ENCODE measurements around the gene SPOUT1.

Gene SPOUT1

GRCh38 chr9:128835246-128836210 lies 5.9 kb upstream of the SPOUT1 start:
- Histone ChIP-seq H3K27me3 (ENCODE audit: insufficient read depth, low read length) (no peaks in the 10 kb centered on the region), H3K36me3 (ENCODE audit: insufficient read depth, low read length) (peaks cover 45% of the 10 kb centered on the region), H3K9ac (ENCODE audit: low read depth, low read length) (no peak overlapping the region), H3K4me1 (ENCODE audit: insufficient read depth, low read length) (no peaks in the 10 kb centered on the region), H3K4me3 (ENCODE audit: low read length) (no peak overlapping the region), H3K9me3 (ENCODE audit: insufficient read depth, low read depth, low read length) (no peaks in the 10 kb centered on the region), H3K27ac (ENCODE audit: low read depth, low read length) (no peak overlapping the region)
- 96% methylated on average over 28 of the region's 28 CpGs for WGBS

- Histone ChIP-seq H3K4me3 (ENCODE audit: low read length) (no peak overlapping the region), H3K9me3 (ENCODE audit: insufficient read depth, low read depth, low read length) (no peaks in the 10 kb centered on the region), H3K36me3 (ENCODE audit: insufficient read depth, low read length) (peaks cover 42% of the 10 kb centered on the region), H3K4me1 (ENCODE audit: insufficient read depth, low read length) (no peaks in the 10 kb centered on the region), H3K27me3 (ENCODE audit: insufficient read depth, low read length) (no peaks in the 10 kb centered on the region), H3K27ac (ENCODE audit: low read depth, low read length) (no peak overlapping the region), H3K9ac (ENCODE audit: low read depth, low read length) (no peak overlapping the region)
- 94% methylated on average over 10 of the region's 10 CpGs for WGBS
These were observed 4.1 kb upstream of the SPOUT1 start for GRCh38 chr9:128833696-128834095.

GRCh38 chr9:128828719-128829452 lies 708 bp downstream of the SPOUT1 start:
- Histone ChIP-seq H3K27ac (ENCODE audit: low read depth, low read length) (peak overlapping the region; percentile 72), H3K36me3 (ENCODE audit: insufficient read depth, low read length) (peaks cover 60% of the 10 kb centered on the region), H3K9me3 (ENCODE audit: insufficient read depth, low read depth, low read length) (no peaks in the 10 kb centered on the region), H3K9ac (ENCODE audit: low read depth, low read length) (peak overlapping the region; percentile 86), H3K4me3 (ENCODE audit: low read length) (peak overlapping the region; percentile 87), H3K4me1 (ENCODE audit: insufficient read depth, low read length) (no peaks in the 10 kb centered on the region), H3K27me3 (ENCODE audit: insufficient read depth, low read length) (no peaks in the 10 kb centered on the region)
- 38% methylated on average over 17 of the region's 18 CpGs for WGBS

- H3K4me3 ChIP-seq (ENCODE audit: low read length) = peak overlapping the region; percentile 87
- H3K36me3 ChIP-seq (ENCODE audit: insufficient read depth, low read length) = peaks cover 61% of the 10 kb centered on the region
These were observed 1.3 kb downstream of the SPOUT1 start for GRCh38 chr9:128828267-128828666.

GRCh38 chr9:128825923-128826700 lies 3.5 kb downstream of the SPOUT1 start:
- Histone ChIP-seq H3K9me3 (ENCODE audit: insufficient read depth, low read depth, low read length) (no peaks in the 10 kb centered on the region), H3K9ac (ENCODE audit: low read depth, low read length) (no peak overlapping the region), H3K36me3 (ENCODE audit: insufficient read depth, low read length) (peaks cover 73% of the 10 kb centered on the region), H3K4me1 (ENCODE audit: insufficient read depth, low read length) (no peaks in the 10 kb centered on the region), H3K27ac (ENCODE audit: low read depth, low read length) (no peak overlapping the region), H3K27me3 (ENCODE audit: insufficient read depth, low read length) (no peaks in the 10 kb centered on the region), H3K4me3 (ENCODE audit: low read length) (no peak overlapping the region)
- 95% methylated on average over 22 of the region's 22 CpGs for WGBS

More at GRCh38 chr9:128828267-128828666, 1.3 kb downstream of the SPOUT1 start:
- no peaks in the 10 kb centered on the region for H3K9me3 ChIP-seq (ENCODE audit: insufficient read depth, low read depth, low read length)
- no peak overlapping the region for H3K27ac ChIP-seq (ENCODE audit: low read depth, low read length)
- WGBS = 89% methylated on average over 8 of the region's 8 CpGs
- no peaks in the 10 kb centered on the region for H3K4me1 ChIP-seq (ENCODE audit: insufficient read depth, low read length)
- no peak overlapping the region for H3K9ac ChIP-seq (ENCODE audit: low read depth, low read length)
- H3K27me3 ChIP-seq (ENCODE audit: insufficient read depth, low read length) = no peaks in the 10 kb centered on the region

GRCh38 chr9:128824911-128825310 lies 4.7 kb downstream of the SPOUT1 start:
- 95% methylated on average over 7 of the region's 7 CpGs for WGBS
- Histone ChIP-seq H3K4me1 (ENCODE audit: insufficient read depth, low read length) (no peaks in the 10 kb centered on the region), H3K36me3 (ENCODE audit: insufficient read depth, low read length) (peaks cover 76% of the 10 kb centered on the region), H3K4me3 (ENCODE audit: low read length) (no peak overlapping the region), H3K9me3 (ENCODE audit: insufficient read depth, low read depth, low read length) (no peaks in the 10 kb centered on the region), H3K9ac (ENCODE audit: low read depth, low read length) (no peak overlapping the region), H3K27ac (ENCODE audit: low read depth, low read length) (no peak overlapping the region), H3K27me3 (ENCODE audit: insufficient read depth, low read length) (no peaks in the 10 kb centered on the region)

GRCh38 chr9:128823903-128824406 lies 5.6 kb downstream of the SPOUT1 start:
- Histone ChIP-seq H3K4me1 (ENCODE audit: insufficient read depth, low read length) (peaks cover 3% of the 10 kb centered on the region; the same call in 1 of the 2 replicates), H3K9ac (ENCODE audit: low read depth, low read length) (no peak overlapping the region), H3K27me3 (ENCODE audit: insufficient read depth, low read length) (no peaks in the 10 kb centered on the region), H3K9me3 (ENCODE audit: insufficient read depth, low read depth, low read length) (no peaks in the 10 kb centered on the region), H3K27ac (ENCODE audit: low read depth, low read length) (no peak overlapping the region), H3K4me3 (ENCODE audit: low read length) (no peak overlapping the region), H3K36me3 (ENCODE audit: insufficient read depth, low read length) (peaks cover 76% of the 10 kb centered on the region)
- WGBS = 94% methylated on average over 12 of the region's 12 CpGs

GRCh38 chr9:128823362-128823902 lies 6.2 kb downstream of the SPOUT1 start:
- no peak overlapping the region for H3K9ac ChIP-seq (ENCODE audit: low read depth, low read length)
- H3K4me3 ChIP-seq (ENCODE audit: low read length) = no peak overlapping the region
- peaks cover 75% of the 10 kb centered on the region for H3K36me3 ChIP-seq (ENCODE audit: insufficient read depth, low read length)
- WGBS = 95% methylated on average over 19 of the region's 19 CpGs
- H3K9me3 ChIP-seq (ENCODE audit: insufficient read depth, low read depth, low read length) = no peaks in the 10 kb centered on the region
- no peak overlapping the region for H3K27ac ChIP-seq (ENCODE audit: low read depth, low read length)
- H3K4me1 ChIP-seq (ENCODE audit: insufficient read depth, low read length) = peaks cover 3% of the 10 kb centered on the region; the same call in 1 of the 2 replicates
- H3K27me3 ChIP-seq (ENCODE audit: insufficient read depth, low read length) = no peaks in the 10 kb centered on the region

GRCh38 chr9:128822407-128823042 lies 7.1 kb downstream of the SPOUT1 start:
- Histone ChIP-seq H3K9ac (ENCODE audit: low read depth, low read length) (no peak overlapping the region), H3K27me3 (ENCODE audit: insufficient read depth, low read length) (no peaks in the 10 kb centered on the region), H3K27ac (ENCODE audit: low read depth, low read length) (no peak overlapping the region), H3K4me1 (ENCODE audit: insufficient read depth, low read length) (peaks cover 3% of the 10 kb centered on the region; the same call in 1 of the 2 replicates), H3K9me3 (ENCODE audit: insufficient read depth, low read depth, low read length) (no peaks in the 10 kb centered on the region), H3K4me3 (ENCODE audit: low read length) (no peak overlapping the region), H3K36me3 (ENCODE audit: insufficient read depth, low read length) (peaks cover 67% of the 10 kb centered on the region)
- WGBS = 95% methylated on average over 22 of the region's 22 CpGs
